Measurements from ENCODE around the gene TRIM40.

Gene TRIM40

DNA sequence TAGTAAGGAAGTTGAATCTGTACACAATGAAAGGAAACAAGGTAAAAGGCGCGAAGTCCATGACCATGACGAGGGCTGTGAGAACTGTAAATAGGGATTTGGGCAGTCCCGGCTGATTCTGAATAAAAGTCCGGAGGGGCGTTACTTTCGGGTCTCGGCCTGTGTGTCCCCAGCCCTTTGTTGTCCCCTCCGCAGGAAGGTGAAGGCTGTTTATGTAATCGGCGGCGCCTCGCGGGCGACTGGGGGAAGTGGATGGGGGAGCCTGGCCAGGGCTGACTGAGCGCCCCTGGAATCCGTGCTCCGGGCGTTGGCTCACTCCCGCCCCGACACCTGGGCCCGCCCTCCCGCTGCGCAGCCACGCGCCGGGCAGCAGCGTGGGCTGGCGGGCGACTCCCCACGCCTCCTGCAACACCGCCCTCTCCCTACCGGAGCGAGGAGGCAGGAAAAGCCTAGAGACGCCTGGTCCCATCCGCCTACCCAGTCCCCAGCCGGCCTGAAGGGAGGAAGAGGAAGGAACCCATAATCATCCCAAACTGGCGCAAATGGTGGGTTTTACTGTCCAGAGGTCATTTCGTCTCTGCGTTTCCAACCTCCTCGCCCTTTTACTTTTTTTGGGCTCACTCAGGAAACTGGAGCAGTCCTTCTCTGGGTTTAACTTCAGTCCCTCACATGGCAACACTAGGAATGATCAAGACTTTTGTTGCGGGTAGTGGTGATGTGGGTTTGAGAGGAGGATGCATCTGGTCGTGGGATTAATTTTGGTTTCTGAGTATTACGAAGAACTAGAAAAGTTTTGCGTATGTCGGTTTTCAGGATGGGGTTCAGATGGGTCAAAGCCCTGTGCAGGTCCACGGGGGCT, 35.1 kb upstream of the TRIM40 start:
- FAIRE-seq (no peak), DNase-seq (ENCODE audit: insufficient read length, low spot score) (no peak)
- no peak for TF ChIP-seq POLR2AphosphoS5 (IDR thresholded peaks at IDR 0.05; ENCODE audit: low read depth, low read length)
- no peak for TF ChIP-seq TAF1 (IDR thresholded peaks at IDR 0.05; ENCODE audit: low read depth, low read length)
- TF ChIP-seq POLR2A (IDR thresholded peaks at IDR 0.05; ENCODE audit: low read depth, low read length), result no peak
- TF ChIP-seq SPI1 (IDR thresholded peaks at IDR 0.05; ENCODE audit: low read depth, low read length), result no peak
- no peak for TF ChIP-seq PAX5 (IDR thresholded peaks at IDR 0.05; ENCODE audit: insufficient read depth, low read length, severe bottlenecking)
- TF ChIP-seq POU2F2 (IDR thresholded peaks at IDR 0.05; ENCODE audit: low read depth, low read length), result no peak

DNA sequence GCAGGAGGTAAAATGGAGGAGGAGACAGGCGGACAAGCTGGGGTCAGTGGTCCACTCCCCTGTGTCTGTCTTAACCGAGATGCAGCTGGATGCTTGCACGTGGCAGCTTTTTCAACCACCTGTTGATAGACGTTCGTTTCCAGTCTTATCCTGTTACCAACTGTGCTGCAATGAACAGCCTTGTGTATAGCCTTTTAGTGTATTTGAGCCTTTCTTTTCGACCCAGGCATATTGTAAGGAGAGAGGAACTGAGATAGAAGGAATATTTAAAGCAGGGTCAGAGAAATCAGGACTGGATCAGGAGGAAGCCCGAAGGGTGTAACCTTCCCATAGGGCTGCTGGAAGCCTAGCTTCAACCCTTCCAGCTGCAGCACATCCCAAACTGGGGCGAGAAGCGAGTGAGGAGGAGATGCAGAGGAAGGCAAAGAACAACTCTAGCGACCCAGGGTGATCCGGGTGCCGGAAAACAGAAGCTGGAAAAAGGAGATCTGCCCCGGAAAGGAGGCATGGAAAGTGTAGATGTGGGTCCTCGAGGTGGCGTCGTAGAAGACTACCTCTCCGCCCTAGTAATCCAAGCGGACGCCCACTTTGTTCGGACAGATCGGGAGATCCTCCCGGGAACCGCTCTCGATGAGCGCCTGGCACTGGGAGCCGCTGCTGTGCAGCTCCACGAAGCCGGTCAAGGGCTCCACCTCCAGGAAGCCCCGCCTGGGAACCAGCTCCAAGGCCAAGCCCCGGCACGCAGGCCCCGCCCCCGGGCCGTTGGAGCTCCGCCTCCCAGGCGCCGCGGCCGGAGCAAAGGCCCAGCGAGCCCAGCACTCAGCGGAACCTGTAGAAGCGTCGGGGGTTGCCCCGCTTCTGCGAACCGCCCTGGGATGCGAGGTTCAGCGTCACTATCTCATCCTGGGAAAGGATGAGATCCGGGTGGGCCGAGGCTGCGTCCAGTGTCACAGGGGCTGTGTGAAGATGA, 34.2 kb upstream of the TRIM40 start:
- TF ChIP-seq PAX5 (IDR thresholded peaks at IDR 0.05; ENCODE audit: insufficient read depth, low read length, severe bottlenecking), result no peak
- TF ChIP-seq POLR2A (IDR thresholded peaks at IDR 0.05; ENCODE audit: low read depth, low read length), result no peak
- TF ChIP-seq TAF1 (IDR thresholded peaks at IDR 0.05; ENCODE audit: low read depth, low read length), result no peak
- TF ChIP-seq SPI1 (IDR thresholded peaks at IDR 0.05; ENCODE audit: low read depth, low read length), result no peak
- no peak for TF ChIP-seq POU2F2 (IDR thresholded peaks at IDR 0.05; ENCODE audit: low read depth, low read length)
- TF ChIP-seq POLR2AphosphoS5 (IDR thresholded peaks at IDR 0.05; ENCODE audit: low read depth, low read length), result no peak
- peak; percentile 51 for DNase-seq (ENCODE audit: insufficient read length, low spot score)

DNA sequence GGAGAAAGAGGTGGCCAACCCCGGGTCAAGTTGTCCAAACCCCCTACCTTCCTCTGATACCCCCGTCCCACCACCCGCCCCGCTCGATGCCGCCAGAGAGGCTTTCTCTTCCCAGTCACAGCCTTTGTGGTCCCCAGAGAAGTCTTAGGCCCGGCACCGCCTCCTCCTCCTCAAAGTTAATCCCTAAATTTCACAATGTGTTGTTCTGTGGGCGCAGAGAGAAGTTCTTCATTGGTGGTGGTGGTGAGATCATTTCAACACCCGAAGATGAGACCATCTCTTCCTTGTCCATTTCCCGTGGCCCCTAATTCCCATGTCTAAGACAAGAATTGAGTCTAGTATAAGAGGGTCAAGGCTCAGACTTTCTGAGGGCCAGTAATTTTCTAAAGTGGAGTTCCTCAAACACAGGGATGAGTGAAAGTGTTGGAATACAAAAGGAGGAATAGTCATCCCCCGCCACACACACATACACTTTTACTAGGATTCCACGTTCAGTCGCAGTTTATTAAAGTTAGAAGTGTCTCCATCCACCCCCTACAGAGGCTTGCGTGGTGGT, 33.4 kb upstream of the TRIM40 start:
- FAIRE-seq (no peak), DNase-seq (ENCODE audit: insufficient read length, low spot score) (no peak)
- TF ChIP-seq SPI1 (IDR thresholded peaks at IDR 0.05; ENCODE audit: low read depth, low read length), result no peak

More for the DNA sequence above, 34.2 kb upstream of the TRIM40 start:
- FAIRE-seq, result no peak

DNA sequence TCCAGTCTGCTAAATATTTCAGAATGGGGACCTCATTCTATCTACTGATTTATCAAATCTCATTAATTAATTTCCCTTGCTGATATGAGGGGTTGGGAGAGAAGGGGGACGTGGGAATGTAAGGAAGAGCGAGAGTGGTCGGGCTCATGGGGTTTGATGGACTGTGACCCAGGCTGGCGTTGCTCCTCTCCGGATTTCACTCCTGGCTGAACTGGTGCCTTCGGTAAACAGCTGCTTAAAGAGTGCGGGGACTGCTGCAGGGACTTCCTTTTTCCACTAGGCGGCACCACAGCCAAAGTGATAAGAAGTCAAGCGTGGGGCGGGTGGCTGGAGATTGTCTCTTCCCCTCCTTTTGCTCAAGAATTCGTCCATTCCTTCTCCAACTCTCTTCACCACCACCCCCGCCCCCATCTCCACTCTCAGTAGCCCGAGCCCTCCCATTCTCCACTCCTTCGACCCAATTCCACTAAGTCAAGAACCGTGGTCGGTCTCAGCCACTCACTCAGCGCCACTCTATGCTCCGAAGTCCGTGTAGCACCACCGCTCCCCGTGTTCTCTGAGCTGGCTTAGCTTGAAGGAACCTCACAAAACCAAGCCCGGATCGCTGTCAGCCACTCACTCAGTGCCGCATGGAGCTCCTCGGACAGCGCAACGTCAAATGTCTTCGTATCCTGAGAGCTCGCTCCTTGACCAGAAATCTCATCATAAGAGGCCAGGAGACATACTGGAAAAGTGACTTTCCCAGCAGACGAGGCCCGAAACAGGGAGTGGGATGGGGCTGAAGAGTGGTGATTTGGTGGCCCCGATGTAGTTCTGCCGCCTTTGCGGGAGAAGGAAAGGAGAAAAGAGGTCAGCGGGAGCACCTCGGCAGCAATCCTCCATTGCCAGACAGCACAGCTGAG, 32.7 kb upstream of the TRIM40 start:
- TF ChIP-seq SPI1 (IDR thresholded peaks at IDR 0.05; ENCODE audit: low read depth, low read length), result peak; percentile 41; the same call in 1 of the 2 replicates
- TF ChIP-seq POLR2A (IDR thresholded peaks at IDR 0.05; ENCODE audit: low read depth, low read length), result no peak
- no peak for FAIRE-seq
- peak; percentile 74 for DNase-seq (ENCODE audit: insufficient read length, low spot score)

DNA sequence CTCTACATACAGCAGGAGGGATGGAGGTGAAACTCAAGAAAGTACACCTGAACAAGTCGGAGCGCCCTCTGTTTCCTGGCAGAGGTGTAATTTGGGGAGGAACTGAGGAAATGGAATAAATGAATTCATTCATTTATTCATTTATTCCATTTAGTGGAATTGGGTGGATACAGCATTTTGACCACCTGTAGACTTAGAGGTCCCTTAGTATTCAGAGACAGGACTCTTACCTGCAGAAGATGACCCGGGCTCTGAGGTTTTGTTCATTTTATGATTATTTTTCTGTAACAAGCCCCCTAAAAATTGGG, 32.1 kb upstream of the TRIM40 start:
- TF ChIP-seq POLR2A (IDR thresholded peaks at IDR 0.05; ENCODE audit: low read depth, low read length) (no peak), POLR2AphosphoS5 (IDR thresholded peaks at IDR 0.05; ENCODE audit: low read depth, low read length) (no peak), PAX5 (IDR thresholded peaks at IDR 0.05; ENCODE audit: insufficient read depth, low read length, severe bottlenecking) (no peak), TAF1 (IDR thresholded peaks at IDR 0.05; ENCODE audit: low read depth, low read length) (no peak), SPI1 (IDR thresholded peaks at IDR 0.05; ENCODE audit: low read depth, low read length) (no peak), POU2F2 (IDR thresholded peaks at IDR 0.05; ENCODE audit: low read depth, low read length) (no peak)
- DNase-seq (ENCODE audit: insufficient read length, low spot score) (no peak), FAIRE-seq (no peak)

DNA sequence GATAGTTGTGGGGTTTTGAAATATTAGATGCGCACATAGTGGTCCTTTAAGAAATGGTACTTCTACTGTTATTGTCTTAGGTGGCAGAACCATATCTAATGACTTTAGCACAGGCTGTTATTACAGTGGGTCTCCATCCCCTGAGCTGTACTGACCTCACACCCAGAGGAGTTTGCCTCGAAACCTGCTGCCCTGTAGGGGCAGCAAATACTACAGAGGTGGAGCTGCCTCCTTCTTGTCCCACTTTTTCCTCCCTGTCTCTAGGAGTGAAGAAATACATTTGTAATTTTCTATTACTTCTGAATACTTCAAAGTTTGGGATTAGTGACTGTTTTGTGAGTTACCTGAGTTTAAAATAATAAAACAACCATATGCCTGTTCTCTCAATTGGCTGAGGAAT, 31.3 kb upstream of the TRIM40 start:
- FAIRE-seq (no peak), DNase-seq (ENCODE audit: insufficient read length, low spot score) (no peak)
- TF ChIP-seq SPI1 (IDR thresholded peaks at IDR 0.05; ENCODE audit: low read depth, low read length), result no peak

DNA sequence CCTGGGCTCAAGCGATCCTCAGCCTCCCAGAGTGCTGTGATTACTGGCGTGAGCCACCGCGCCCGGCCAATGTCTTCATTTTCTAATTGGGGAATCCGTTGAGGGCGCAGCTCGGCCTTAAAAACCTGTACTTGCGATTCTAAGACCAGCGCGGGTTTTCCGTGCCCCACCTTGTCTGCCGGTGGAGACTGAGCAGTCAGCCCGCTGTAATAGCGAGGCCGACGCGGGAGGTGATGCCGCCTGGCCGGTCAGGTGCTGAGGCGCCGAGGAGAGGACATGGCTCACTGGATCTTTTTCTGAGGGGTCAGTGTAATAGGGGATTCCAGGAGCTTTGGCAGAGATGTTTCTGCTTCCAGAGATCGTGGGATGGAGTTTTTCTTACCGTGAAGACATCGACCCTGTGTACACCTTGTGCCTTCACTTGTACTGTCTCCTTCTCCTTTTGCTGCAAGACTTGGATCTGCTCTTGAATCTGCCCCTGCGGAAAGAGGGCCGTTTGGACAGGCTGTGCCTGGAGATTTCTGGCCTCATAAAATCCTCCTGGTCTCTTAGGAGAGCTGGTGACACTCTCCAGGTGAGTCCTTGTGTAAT, 24.6 kb upstream of the TRIM40 start:
- DNase-seq (ENCODE audit: insufficient read length, low spot score) (no peak), FAIRE-seq (no peak)
- TF ChIP-seq POLR2A (IDR thresholded peaks at IDR 0.05; ENCODE audit: low read depth, low read length) (no peak), POLR2AphosphoS5 (IDR thresholded peaks at IDR 0.05; ENCODE audit: low read depth, low read length) (no peak), TAF1 (IDR thresholded peaks at IDR 0.05; ENCODE audit: low read depth, low read length) (no peak), SPI1 (IDR thresholded peaks at IDR 0.05; ENCODE audit: low read depth, low read length) (no peak), POU2F2 (IDR thresholded peaks at IDR 0.05; ENCODE audit: low read depth, low read length) (no peak), PAX5 (IDR thresholded peaks at IDR 0.05; ENCODE audit: insufficient read depth, low read length, severe bottlenecking) (no peak)

DNA sequence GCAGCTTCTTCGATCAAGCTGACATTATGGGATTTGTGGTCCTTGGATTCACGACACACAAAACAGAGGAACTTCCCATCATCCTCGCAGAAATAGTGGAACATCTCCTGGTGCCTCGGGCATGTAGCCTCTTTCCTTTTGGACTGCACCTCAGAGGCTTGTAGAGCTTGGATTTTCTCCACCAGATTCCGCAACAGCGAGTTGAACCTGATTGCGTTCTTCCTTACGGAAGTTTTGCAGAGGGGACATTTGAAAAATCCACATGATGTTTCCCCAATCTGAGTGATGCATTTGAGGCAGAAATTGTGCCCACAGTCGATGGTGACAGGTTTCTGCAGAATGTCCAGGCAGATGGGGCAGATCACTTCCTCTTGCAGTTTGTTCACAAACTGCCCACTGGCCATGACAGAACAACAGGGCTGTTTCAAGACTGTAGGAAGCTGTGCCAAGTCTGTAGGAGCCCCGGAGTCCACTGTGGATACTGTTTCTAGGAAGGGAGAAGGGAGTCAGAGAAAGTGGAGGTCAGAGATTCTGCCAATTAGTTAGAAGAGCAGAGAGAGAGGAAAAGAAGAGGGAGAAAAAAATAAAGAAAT, 23.4 kb upstream of the TRIM40 start:
- TF ChIP-seq SPI1 (IDR thresholded peaks at IDR 0.05; ENCODE audit: low read depth, low read length) (peak; percentile 61), POU2F2 (IDR thresholded peaks at IDR 0.05; ENCODE audit: low read depth, low read length) (no peak)
- DNase-seq (ENCODE audit: insufficient read length, low spot score) (no peak), FAIRE-seq (peak; percentile 16)

Data from GM12891 (cell line).